A549 treated with GW870086 at 1 μM for 4 hours (cell line): ENCODE measurements around the gene SLC7A10. TPM values are rescaled to one million over a fixed set of nuclear protein-coding genes. Genes with fewer than 3 reads are reported as not detected.

Source experiments
- total RNA-seq: library from RNA; stranded (reverse); fragments of 200-300 nt; extraction: Qiagen RNA extraction; gene quantifications from 5 replicates; pipeline ENCODE4 v1.2.3, GENCODE V29; 2022; ENCODE audit warnings: low read depth

The SLC7A10 gene
- total RNA-seq, result 0.08 to 0.17 TPM (median 0.15 TPM) in 3 of 5 replicates, not detected in the others

GRCh38 chr19:33225458-33225926 is at the start of gene SLC7A10:
SLC7A10 (minus strand) TSS chr19:33225850; CDS start chr19:33225703, 147 bp downstream.

DNA sequence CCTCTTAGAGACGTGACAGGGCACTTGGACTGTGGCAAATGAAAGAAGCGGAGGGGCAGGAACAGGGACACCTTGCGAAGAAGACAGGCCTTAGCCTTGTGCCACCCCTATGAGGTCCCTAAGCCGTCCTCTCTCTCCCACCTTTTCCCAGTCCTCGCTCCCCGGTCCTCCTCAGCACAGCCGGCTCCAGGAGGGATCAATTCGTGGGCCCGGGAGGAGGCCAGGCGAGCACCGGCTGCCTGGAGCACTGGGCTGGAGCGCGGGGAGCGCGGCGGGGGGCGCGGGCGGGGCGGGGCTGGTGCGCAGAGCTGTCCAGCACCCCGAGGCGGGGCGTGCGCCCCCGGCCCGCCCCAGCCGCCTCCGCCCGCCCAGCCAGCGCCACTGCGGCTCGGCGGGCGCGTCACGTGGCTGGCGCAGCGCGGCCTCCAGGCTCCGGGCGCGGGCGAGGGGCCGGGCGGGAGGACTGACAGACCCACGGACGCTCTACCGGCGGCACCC is 31.7 kb downstream of the SLC7A10 start, which contains the start of gene LRP3:
Gene LRP3 (plus strand): TSS at position 466 of the 498 bp plus-strand sequence. CDS start 456 bp downstream, outside the sequence.

Other genes with a start within 250 kb of the SLC7A10 start
- 54.0 to 65.7 TPM (median 63.7 TPM) in 5 replicates for gene RHPN2, start 161.0 kb downstream of the SLC7A10 start, total RNA-seq
- 12.3 to 15.5 TPM (median 14.9 TPM) in 5 replicates for gene GPATCH1, start 144.7 kb downstream of the SLC7A10 start, total RNA-seq
- not detected in 5 replicates for gene WDR88, start 93.7 kb downstream of the SLC7A10 start, total RNA-seq
- 35.0 to 57.4 TPM (median 49.2 TPM) in 5 replicates for gene LRP3, start 31.5 kb downstream of the SLC7A10 start, total RNA-seq
- 6.5 to 11.0 TPM (median 10.2 TPM) in 5 replicates for gene CEBPA, start 76.7 kb upstream of the SLC7A10 start, total RNA-seq
- gene CEBPG, start 147.9 kb upstream of the SLC7A10 start, total RNA-seq, result 40.3 to 49.2 TPM (median 47.3 TPM) in 5 replicates